Hepatocyte (in vitro differentiated cells): ENCODE results near the gene PCSK4.

Experiments used
- CTCF ChIP-seq: fragments of 200-600 bp; sonication (generic); IDR thresholded peaks from 2 replicates; pipeline ENCODE4 v1.5.1; 2016; ENCODE audit warnings: antibody characterized with exemption, mild to moderate bottlenecking; ENCODE audit not compliant: poor library complexity
- EZH2 ChIP-seq: fragments of 200-600 bp; sonication (generic); IDR thresholded peaks from 2 replicates; pipeline ENCODE4 v1.6.1; 2016; ENCODE audit warnings: antibody characterized with exemption, mild to moderate bottlenecking, borderline replicate concordance
- EZH2phosphoT487 ChIP-seq: fragments of 200-600 bp; sonication (generic); IDR thresholded peaks from one replicate; pipeline ENCODE4 v1.6.1; 2018; ENCODE audit warnings: antibody characterized with exemption, mild to moderate bottlenecking, low read depth, moderate library complexity; ENCODE audit not compliant: unreplicated experiment, severe bottlenecking

GRCh38 chr19:1510807-1511206 is 20.7 kb upstream of the PCSK4 start:
- TF ChIP-seq CTCF (no peak), EZH2 (no peak), EZH2phosphoT487 (no peak)
